Lung (tissue), 12 donors: ENCODE data around the gene TENT5C. TPM values are rescaled to one million over a fixed set of nuclear protein-coding genes. Genes with fewer than 3 reads are reported as not detected.

Source experiments
- ATAC-seq: fragments of 200-7000 bp; cut with Tn5 transposase; one replicate; pipeline ENCODE4 v1.9.1; 2020; ENCODE audit warnings: moderate number of reproducible peaks; ENCODE audit not compliant: insufficient read depth, low FRiP score
- DNase-seq, 3 donors: peaks; one replicate each; pipeline ENCODE4 v3.0.0-alpha.2; 2013 to 2017
- H3K27ac ChIP-seq, 2 donors: one replicate each; pipeline ENCODE4 v1.5.1; 2013; ENCODE audit warnings: mild to moderate bottlenecking in 2 of 2, moderate library complexity in 2 of 2, control low read depth in 1 of 2, inconsistent platforms in 1 of 2, low read depth in 1 of 2, low read length in 1 of 2
- H3K27me3 ChIP-seq, 3 donors: one replicate each; pipeline ENCODE4 v1.5.1; 2013; ENCODE audit warnings: low read length in 2 of 3; ENCODE audit not compliant: control insufficient read depth in 3 of 3, insufficient read depth in 3 of 3
- H3K36me3 ChIP-seq, 4 donors: one replicate each; pipeline ENCODE4 v1.5.1; 2013; ENCODE audit warnings: low read length in 4 of 4, mild to moderate bottlenecking in 1 of 4, moderate library complexity in 1 of 4; ENCODE audit not compliant: control insufficient read depth in 4 of 4, insufficient read depth in 4 of 4
- H3K4me1 ChIP-seq, 5 donors: one replicate each; pipeline ENCODE4 v1.5.1; 2013; ENCODE audit warnings: low read length in 5 of 5, mild to moderate bottlenecking in 2 of 5, moderate library complexity in 1 of 5; ENCODE audit not compliant: control insufficient read depth in 5 of 5, insufficient read depth in 5 of 5
- H3K4me3 ChIP-seq: one replicate; pipeline ENCODE4 v1.5.1; 2013; ENCODE audit warnings: mild to moderate bottlenecking, control low read depth, moderate library complexity
- H3K9ac ChIP-seq, 2 donors: one replicate each; pipeline ENCODE4 v1.5.1; 2013; ENCODE audit warnings: low read length in 2 of 2, control low read depth in 1 of 2; ENCODE audit not compliant: insufficient read depth in 1 of 2
- H3K9me3 ChIP-seq, 4 donors: one replicate each; pipeline ENCODE4 v1.5.1; 2013; ENCODE audit warnings: low read length in 3 of 4, mild to moderate bottlenecking in 1 of 4, moderate library complexity in 1 of 4; ENCODE audit not compliant: control insufficient read depth in 4 of 4, insufficient read depth in 3 of 4
- WGBS, 2 donors: extraction: QIAGEN DNeasy Blood & Tissue Kit; methylation state at CpG; one replicate each; pipeline ENCODE4 v1.1.7; 2013; 5-methylcytosine and 5-hydroxymethylcytosine counted together
- polyA plus RNA-seq, 2 donors: library from polyadenylated mRNA; stranded (reverse); fragments of 200-250 nt; gene quantifications; one replicate each; pipeline ENCODE4 v1.2.1, GENCODE V29; 2013
- total RNA-seq, 2 donors: library from RNA; depleted of rRNA in 1 of 2; stranded (reverse); fragments of >200 nt in 1 of 2; gene quantifications; one replicate each; pipeline ENCODE4 v1.2.1, GENCODE V29; 2014 to 2021
- TF ChIP-seq, protein P1 (sequence below): IDR thresholded peaks from 2 replicates; pipeline ENCODE4 v1.5.1; 2012; ENCODE audit warnings: mild to moderate bottlenecking; ENCODE audit errors: control extremely low read depth, extremely low read depth
- donor health status: control.
- donor health status: control.
- donor health status: Bipolar disorder and iron deficiency.
- donor health status: healthy.
- donor health status: DM: yes; HTN: yes; CAD: no.

The TENT5C gene
- total and polyA plus RNA-seq, 4 donors, result 2.7 to 39.0 (median 17.5) TPM

GRCh38 chr1:117646956-117647355 is 41.1 kb downstream of the TENT5C start:
- Histone ChIP-seq H3K27ac (no peak overlapping the region), H3K9ac (no peak overlapping the region), H3K4me3 (no peak overlapping the region), H3K4me1 (peaks cover 0 to 2% (median 0%) of the 10 kb centered on the region in 5 donors), H3K9me3 (peaks cover 0 to 3% (median 0%) of the 10 kb centered on the region in 4 donors), H3K36me3 (no peaks in the 10 kb centered on the region), H3K27me3 (no peaks in the 10 kb centered on the region)
- ATAC-seq, result no peak
- TF ChIP-seq, protein P1, sequence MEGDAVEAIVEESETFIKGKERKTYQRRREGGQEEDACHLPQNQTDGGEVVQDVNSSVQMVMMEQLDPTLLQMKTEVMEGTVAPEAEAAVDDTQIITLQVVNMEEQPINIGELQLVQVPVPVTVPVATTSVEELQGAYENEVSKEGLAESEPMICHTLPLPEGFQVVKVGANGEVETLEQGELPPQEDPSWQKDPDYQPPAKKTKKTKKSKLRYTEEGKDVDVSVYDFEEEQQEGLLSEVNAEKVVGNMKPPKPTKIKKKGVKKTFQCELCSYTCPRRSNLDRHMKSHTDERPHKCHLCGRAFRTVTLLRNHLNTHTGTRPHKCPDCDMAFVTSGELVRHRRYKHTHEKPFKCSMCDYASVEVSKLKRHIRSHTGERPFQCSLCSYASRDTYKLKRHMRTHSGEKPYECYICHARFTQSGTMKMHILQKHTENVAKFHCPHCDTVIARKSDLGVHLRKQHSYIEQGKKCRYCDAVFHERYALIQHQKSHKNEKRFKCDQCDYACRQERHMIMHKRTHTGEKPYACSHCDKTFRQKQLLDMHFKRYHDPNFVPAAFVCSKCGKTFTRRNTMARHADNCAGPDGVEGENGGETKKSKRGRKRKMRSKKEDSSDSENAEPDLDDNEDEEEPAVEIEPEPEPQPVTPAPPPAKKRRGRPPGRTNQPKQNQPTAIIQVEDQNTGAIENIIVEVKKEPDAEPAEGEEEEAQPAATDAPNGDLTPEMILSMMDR, result no peak
- no peak for DNase-seq
- WGBS, 2 donors, result 92 to 96% methylated on average over 12 of the region's 12 CpGs

DNA sequence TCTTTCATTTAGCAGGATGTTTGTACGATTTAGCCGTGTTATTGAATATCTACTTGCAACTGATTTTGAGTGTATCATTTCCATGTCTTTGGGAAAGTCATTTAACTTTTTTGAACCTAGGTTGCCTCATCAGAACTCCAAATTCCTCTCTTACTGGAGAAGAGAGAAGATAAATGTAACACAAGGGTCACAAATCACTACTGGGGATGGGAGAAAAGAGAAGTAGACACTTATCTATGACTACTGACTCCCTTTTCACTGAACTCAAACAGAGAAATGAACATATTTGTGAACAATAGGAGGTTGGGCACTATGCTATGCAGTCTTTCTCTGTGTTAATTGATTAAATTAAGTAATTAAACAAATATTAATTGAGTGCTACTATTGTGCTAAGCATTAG is 42.2 kb downstream of the TENT5C start:
- TF ChIP-seq, protein P1, result no peak
- DNase-seq (no peak), ATAC-seq (no peak)
- Histone ChIP-seq H3K9ac (no peak overlapping the region), H3K27me3 (no peaks in the 10 kb centered on the region), H3K9me3 (peaks cover 0 to 3% (median 0%) of the 10 kb centered on the region in 4 donors), H3K4me1 (peaks cover 0 to 5% (median 0%) of the 10 kb centered on the region in 5 donors), H3K4me3 (no peak overlapping the region), H3K27ac (no peak overlapping the region), H3K36me3 (no peaks in the 10 kb centered on the region)
- 68 to 92% methylated on average over 2 of the region's 2 CpGs for WGBS, 2 donors

GRCh38 chr1:117650840-117651568 is 45.2 kb downstream of the TENT5C start:
- no peak for DNase-seq
- WGBS, 2 donors, result 93 to 95% methylated on average over 6 of the region's 6 CpGs
- TF ChIP-seq, protein P1, result no peak
- H3K27me3 ChIP-seq, result no peaks in the 10 kb centered on the region
- H3K4me3 ChIP-seq, result no peak overlapping the region
- no peaks in the 10 kb centered on the region for H3K36me3 ChIP-seq
- H3K9me3 ChIP-seq, result peaks cover 0 to 3% (median 0%) of the 10 kb centered on the region in 4 donors
- H3K27ac ChIP-seq, result no peak overlapping the region
- no peak overlapping the region for H3K9ac ChIP-seq
- no peak for ATAC-seq
- peaks cover 0 to 13% (median 0%) of the 10 kb centered on the region in 5 donors for H3K4me1 ChIP-seq
